NCI-H748 treated with DMSO at 0.1 percent for 48 hours (cell line): ENCODE data around the gene ARL8A.
"Not testable (repeated sequence)": the region's sequence is repeated elsewhere in the genome, so short reads cannot be mapped to it uniquely, and the experiment has no call there.

Experiments
- DNase-seq: peaks from one replicate; lab custom pipeline; 2025; lab: John Stamatoyannopoulos, UW

ARL8A gene

DNA sequence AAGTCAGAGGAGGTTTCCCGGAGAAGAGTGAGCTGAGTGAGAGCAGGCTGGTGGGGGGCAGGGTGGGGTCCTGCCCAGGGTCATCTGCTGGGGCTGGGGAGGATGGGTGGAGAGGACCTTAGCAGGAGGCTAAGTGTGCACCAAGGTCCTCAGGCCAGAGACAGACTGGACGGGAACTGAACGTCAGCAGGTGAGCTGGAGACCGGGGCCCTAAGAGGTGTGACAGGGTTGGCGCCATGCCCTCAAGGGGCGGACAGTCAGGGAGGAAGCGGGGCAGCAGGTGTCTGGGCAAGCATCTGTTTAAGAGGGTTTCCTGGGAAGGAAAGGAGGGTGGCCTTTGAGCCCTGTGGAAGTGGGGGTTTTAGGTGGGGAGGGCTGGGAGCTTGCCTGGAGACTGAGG is 29.5 kb upstream of the ARL8A start:
- DNase-seq = no peak

- no peak for DNase-seq
Observed at GRCh38 chr1:202172015-202172355, 27.4 kb upstream of the ARL8A start.

GRCh38 chr1:202171292-202172014 is 26.9 kb upstream of the ARL8A start:
- no peak for DNase-seq

GRCh38 chr1:202170726-202171125 is 26.2 kb upstream of the ARL8A start:
- no peak for DNase-seq

DNA sequence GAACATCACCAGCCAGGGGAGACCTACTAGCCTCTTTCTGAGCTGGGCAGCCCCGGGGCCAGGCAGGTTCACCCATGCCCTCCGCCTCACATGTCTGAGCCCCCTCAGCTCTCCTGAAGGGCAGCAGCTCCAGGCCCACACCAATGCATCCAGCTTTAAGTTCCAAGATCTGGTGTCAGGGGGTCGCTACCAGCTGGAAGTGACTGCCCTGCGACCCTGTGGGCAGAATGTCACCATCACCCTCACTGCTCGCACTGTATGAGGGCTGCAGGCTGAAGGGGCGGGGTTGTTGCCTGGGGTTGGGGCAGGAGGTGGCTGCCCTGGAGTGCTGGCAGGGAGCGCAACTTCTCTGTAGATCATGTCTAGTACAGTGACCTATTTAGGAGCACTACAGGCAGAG is 24.3 kb upstream of the ARL8A start:
- DNase-seq = no peak

- DNase-seq = no peak
Observed at GRCh38 chr1:202167708-202168415, 23.3 kb upstream of the ARL8A start.

DNA sequence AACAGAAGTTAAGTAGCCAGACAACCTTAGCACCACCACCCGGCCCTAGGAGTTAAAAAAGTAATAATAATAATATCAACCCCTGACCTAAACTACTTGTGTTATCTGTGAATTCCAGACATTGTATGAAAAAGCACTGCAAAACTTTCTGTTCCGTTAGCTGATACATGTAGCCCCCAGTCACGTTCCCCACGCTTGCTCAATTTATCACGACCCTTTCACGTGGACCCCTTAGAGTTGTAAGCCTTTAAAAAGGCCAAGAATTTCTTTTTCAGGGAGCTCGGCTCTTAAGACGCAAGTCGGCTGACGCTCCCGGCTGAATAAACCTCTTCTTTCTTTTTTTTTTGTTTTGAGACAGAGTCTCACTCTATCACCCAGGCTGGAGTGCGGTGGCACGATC is 22.5 kb upstream of the ARL8A start:
- DNase-seq = not testable (repeated sequence)

- no peak for DNase-seq
Observed at GRCh38 chr1:202165942-202166843, 21.7 kb upstream of the ARL8A start.

- no peak for DNase-seq
Observed at GRCh38 chr1:202165267-202165941, 20.9 kb upstream of the ARL8A start.

DNA sequence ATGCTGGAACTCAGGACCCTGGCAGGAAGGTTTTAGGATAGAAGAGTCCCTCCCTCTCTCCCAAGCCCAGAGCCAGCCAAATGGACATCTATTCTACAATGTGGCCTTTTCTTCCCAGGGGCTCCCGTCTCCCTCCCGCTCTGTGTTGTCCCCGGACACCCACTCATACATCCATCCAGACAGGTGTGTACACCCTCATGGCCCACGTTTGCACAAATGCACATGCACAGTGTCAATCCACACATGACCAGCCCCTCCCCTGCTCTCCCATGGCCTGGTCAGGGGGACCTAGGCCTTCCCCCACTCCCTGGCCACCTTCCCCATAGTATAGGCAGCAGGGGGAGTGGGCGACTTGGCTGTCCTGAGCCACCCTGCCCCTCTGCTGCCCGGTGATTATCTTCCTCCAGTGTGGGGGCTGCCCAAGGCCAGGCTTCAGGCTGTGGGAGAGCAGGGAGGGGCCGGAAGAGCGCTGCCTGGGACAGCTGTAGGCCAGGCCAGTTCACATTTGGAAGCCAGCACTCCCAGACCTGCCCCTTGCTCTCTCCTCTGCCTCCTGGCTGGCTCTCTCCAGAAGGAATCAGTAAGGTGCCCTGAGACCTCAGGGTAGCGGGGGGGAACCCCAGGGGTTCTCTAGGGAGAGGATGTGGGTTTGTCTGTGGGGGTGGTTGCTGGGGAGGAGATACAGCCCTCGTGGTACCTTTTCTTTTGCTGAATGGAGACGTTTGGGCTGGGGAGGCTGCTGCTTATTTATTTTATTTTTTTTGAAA is 19.9 kb upstream of the ARL8A start:
- DNase-seq = no peak

DNA sequence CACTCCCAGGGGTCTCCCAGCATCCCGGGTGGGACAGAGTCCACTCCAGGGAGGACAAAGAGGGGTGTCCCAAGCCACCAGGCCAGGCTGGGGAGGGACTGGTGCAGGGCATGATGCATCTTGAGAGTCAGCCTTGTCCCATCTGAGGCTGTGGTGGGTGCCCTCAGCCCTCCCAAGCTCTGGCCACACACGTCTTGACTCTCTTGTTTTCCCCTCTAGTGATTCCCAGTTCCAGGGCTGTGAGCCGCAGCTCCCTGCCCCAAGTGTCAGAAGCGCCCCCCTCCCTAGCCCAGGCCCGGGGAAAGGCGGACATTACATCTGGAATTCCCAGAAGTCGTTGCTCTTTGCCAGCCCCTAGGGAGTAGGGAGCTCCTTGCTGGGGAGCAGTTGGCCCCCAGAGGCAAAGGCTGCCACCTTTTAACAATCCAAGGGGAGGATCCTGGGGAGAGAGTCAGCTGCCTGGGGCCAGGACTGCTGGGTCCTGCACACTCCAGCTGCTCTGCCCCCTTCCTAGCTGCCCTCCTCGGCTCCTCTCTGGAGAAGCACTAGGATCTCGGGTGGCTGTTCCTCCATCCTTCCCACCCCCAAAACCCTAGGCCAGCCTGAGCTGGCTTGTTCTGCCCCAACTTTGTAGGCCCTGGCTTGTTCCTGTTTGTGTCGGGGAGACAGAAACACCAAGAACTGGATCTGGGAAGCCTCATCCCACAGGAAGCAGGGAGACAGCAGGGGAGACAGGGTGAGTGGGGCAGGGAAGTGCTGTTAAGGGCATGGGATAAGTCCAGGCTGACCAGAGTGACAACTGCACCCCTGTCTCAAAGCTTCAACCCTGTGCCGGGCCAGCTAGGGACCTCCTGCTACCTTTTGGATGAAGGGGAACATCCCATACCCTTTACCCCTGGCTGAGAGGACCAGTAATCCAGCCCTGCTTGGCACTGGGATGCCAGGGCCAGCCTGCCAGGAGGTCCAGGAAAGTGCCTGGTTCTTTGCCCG is 19.0 kb upstream of the ARL8A start:
- no peak for DNase-seq

- no peak for DNase-seq
Observed at GRCh38 chr1:202162418-202163280, 18.1 kb upstream of the ARL8A start.

DNA sequence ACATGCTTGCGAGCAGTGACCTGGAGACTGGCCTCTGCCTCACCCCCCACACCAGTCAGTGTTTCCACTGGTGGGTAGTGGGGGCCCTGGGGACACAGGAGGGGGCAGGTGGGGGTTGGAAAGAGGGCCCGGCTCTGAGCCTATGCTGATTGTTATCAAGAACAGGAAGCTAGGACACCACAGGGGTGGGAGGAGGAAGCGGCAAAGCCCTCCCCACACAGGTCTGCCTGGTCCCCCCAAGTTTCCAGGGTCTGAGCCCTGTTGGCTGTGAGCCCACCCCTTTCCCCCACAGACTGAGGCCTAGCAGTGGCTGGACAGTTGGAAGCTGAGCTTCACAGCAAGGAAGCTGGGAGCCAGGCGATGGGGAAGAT is 17.5 kb upstream of the ARL8A start:
- DNase-seq = no peak

DNA sequence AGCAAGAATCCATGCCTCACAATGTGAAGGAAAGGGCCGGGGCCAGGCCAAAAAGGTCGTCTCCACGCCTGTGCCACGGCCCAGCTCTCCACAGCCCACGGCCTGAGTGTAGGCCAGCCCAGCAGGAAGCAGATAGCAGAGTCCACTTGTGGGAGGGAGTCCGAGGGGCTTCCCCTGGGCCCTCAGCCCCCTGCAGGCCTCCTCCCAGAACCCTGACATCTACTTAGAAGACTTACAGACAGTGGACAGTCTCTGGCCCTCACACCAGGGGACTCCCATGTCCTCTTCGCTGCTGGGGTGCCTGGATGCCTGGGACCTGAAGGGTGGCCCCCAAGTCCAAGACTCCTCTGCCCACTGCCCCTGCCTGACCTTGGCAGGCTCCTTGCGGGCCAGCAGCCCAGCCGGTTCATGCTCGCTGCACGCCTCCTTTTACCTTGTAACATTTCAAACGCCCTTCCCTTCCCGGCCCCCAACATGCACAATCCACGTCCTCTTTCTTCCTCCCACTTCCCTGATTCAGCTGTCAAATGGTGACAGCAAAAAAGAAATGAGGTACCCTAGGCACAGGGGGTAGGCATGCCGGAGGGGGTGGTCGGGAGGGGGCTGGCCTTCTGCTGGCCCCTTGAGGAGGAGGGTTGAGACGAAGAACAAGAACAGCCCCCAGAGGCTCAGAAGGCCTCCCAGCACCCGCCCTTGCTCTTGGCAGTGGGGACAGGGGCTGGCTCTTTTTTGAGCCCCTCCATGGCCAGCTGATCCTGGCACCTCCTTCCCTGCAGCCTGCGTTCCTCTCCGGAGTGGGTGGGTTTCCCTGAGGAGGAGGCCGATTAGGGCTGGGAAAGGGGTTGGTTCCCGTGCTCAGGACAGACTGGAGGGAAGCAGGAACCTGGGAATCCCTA is 16.9 kb upstream of the ARL8A start:
- DNase-seq = no peak

- DNase-seq = no peak
Observed at GRCh38 chr1:202160377-202160940, 15.9 kb upstream of the ARL8A start, which contains the start of gene PTPN7. TSS of gene PTPN7 (minus strand) at chr1:202160602. CDS start at chr1:202159402, 1,200 bp downstream.

DNA sequence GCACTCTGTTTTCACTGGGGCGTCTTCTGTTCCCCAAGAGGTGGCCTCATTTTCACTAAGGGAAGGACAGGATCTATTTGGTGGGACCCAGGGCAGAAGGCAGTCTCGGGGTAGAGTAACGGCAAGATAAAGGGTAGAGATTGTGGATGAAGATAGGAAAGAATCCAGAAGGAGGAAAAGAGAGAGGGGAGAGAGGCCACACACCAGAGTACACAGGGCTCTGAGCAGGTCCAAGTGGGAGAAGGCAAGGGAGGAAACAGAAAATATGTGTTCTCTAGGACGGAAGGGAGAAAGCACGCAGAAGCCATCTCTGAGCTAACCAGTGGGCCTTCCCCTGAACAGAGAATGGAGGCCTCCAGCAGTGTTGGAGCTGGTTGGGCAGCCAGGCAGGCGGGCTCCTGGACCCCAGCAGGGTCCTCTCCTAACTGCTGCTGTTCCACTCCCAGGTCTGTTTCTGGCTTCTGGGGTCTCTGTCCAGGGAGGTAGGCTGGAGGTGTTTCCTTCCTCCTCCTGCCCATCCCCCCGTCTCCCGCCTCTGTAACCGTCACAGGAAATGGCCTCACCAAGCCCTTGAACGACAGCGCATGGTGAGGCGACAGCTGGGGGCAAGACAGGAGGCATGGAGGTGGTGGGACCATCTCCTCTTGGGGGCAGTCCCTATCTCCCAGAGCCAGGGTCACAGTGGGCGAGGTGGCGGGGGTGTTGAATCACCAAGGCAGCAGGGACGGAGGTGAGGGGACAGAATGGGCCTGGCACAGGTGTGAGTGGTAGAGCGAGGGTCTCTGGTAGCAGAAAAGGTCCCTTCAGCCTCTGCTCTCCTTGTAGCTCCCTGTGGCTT is 15.2 kb upstream of the ARL8A start:
- DNase-seq = no peak
